Stimulated activated naive CD8-positive, alpha-beta T cell treated with anti-CD3 and anti-CD28 coated beads, Interleukin-15, amount 100 ng/mL, for 72 hours (primary cell): ENCODE data around the gene RSRC1.
"Not testable (repeated sequence)": the region's sequence is repeated elsewhere in the genome, so short reads cannot be mapped to it uniquely, and the experiment has no call there.

ENCODE experiments used
- ATAC-seq: fragments of 150-1000 bp; cut with Tn5 transposase; 2 replicates; pipeline ENCODE4 v1.10.0; 2021; ENCODE audit warnings: mild to moderate bottlenecking, moderate library complexity
- DNase-seq, 2 donors: peaks; one replicate each; pipeline ENCODE4 v3.0.0; 2021 to 2022
- H3K27ac Mint-ChIP-seq, 2 donors: one replicate each; pipeline ENCODE4 v1.8.0; 2022; ENCODE audit warnings: mild to moderate bottlenecking in 2 of 2, mixed read lengths in 2 of 2, moderate library complexity in 2 of 2
- H3K27me3 Mint-ChIP-seq: one replicate; pipeline ENCODE4 v1.8.0; 2022; ENCODE audit warnings: mixed read lengths
- H3K4me1 Mint-ChIP-seq: one replicate; pipeline ENCODE4 v1.8.0; 2022; ENCODE audit warnings: mild to moderate bottlenecking, mixed read lengths
- H3K4me3 Mint-ChIP-seq, 2 donors: one replicate each; pipeline ENCODE4 v1.8.0; 2022; ENCODE audit warnings: mild to moderate bottlenecking in 2 of 2, mixed read lengths in 2 of 2, moderate library complexity in 1 of 2
- H3K9me3 Mint-ChIP-seq, 2 donors: one replicate each; pipeline ENCODE4 v1.8.0; 2022; ENCODE audit warnings: mixed read lengths in 2 of 2

Gene RSRC1

DNA sequence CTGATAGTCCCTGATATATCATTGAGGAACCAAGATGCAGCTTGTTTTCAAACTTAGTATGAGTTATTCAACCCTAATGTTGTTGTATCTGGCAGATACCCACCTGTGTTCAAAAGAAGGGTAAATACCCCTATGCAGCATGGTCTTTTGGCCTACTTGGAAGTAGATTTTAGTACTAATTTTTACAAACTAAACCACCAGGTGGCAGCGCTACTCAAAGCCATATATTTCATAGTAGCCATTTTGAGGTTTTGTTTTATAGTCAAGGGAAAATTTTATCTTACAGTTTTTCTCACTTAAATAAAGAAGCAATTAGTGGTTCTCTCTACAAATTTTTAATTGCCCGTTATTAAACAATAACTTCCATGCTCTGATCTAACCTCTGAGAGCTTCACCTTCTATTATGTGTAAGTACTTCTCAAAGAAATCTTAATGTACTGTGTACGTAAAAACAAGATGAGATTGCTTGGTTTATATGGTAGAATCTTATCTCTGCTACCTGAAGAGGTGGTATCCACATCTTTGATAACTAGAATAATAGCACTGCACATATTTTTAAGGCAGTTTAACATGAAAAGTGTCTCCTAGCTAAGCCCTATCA lies 429.6 kb downstream of the RSRC1 start:
- Mint-ChIP-seq H3K9me3 (no peaks in the 10 kb centered on the region), H3K27me3 (no peaks in the 10 kb centered on the region), H3K4me3 (no peak overlapping the region), H3K4me1 (no peaks in the 10 kb centered on the region), H3K27ac (no peak overlapping the region)
- DNase-seq (peak; percentile 22 to 23), ATAC-seq (peak; percentile 60)

DNA sequence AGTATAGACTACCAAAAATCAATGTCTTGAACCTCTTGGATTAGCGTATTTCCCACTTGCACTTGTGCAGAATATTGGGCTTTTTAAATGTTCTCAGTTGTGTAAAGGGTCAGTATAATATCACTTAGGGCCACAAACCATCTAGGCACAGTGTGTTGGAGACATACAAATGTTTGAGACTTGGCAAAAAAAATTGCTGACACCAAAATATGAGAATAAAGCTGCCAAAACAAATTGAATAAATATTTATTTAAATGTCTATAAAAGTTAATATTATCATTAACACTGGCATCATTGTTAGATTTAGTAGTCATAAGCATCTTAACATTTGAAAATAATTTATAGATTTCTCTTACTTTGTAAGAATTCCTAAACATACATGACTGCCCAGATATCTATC lies 430.2 kb downstream of the RSRC1 start:
- ATAC-seq, result no peak
- no peaks in the 10 kb centered on the region for H3K27me3 Mint-ChIP-seq
- H3K4me1 Mint-ChIP-seq, result no peaks in the 10 kb centered on the region
- no peak for DNase-seq
- no peak overlapping the region for H3K4me3 Mint-ChIP-seq
- no peak overlapping the region for H3K27ac Mint-ChIP-seq
- H3K9me3 Mint-ChIP-seq, result no peaks in the 10 kb centered on the region

DNA sequence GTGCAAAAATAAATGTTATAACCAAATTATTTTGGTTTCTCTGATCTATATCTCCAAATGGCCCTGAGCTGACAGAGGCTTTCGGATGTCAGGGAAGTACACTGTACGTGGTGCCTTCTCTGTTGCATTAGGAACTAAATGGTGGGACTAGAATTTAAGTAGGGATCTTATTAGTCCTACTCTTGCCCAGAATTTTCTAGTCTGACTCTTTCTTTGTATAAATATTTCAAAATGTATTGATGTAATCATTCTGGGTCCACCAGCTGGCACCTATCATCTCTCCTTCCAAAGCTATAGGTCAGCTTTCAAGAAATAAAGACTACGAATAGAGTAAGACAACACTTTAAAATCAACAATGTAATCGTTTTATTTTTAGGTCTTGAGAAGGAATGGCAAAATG lies 438.8 kb downstream of the RSRC1 start:
- DNase-seq (no peak), ATAC-seq (no peak)
- H3K9me3 Mint-ChIP-seq, result no peaks in the 10 kb centered on the region
- H3K27me3 Mint-ChIP-seq, result no peaks in the 10 kb centered on the region
- no peak overlapping the region for H3K4me3 Mint-ChIP-seq
- H3K4me1 Mint-ChIP-seq, result no peaks in the 10 kb centered on the region
- no peak overlapping the region for H3K27ac Mint-ChIP-seq

DNA sequence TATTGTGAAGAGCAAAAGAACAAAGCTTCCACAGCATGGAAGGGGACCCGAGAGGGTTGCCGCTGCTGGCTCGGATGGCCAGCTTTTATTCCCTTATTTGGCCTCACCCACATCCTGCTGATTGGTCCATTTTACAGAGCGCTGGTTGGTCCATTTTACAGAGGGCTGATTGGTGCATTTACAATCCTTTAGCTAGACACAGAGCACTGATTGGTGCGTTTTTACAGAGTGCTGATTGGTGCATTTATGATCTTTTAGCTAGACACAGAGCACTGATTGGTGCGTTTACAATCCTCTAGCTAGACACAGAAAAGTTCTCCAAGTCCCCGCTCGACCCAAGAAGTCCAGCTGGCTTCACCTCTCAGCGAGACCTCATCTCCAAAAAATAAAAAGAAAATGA lies 440.0 kb downstream of the RSRC1 start:
- H3K27me3 Mint-ChIP-seq, H3K4me1 Mint-ChIP-seq, H3K9me3 Mint-ChIP-seq, H3K4me3 Mint-ChIP-seq, ATAC-seq, DNase-seq, H3K27ac Mint-ChIP-seq: not testable (repeated sequence)

DNA sequence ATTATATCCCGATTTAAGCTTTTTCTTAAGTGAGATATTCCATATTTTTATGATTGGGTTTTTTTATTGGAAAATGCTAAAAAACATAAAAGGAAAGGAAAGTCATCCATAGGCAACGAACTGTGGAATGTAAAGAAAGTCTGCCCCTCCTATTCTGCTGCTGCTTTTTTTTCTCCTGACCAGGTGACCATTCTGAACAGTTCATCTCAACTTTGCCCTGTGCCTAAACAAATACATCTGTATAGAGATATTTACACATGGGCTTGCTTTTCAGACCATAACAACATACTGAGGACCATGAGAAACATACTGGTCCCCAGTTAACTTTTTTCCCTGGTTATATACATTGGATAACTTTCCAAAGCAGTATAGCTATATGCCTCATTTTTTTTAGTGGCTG lies 442.2 kb downstream of the RSRC1 start:
- H3K4me1 Mint-ChIP-seq, result no peaks in the 10 kb centered on the region
- DNase-seq (no peak), ATAC-seq (no peak)
- peaks cover 19% of the 10 kb centered on the region for H3K27me3 Mint-ChIP-seq
- no peak overlapping the region for H3K4me3 Mint-ChIP-seq
- no peaks in the 10 kb centered on the region for H3K9me3 Mint-ChIP-seq
- H3K27ac Mint-ChIP-seq, result no peak overlapping the region

DNA sequence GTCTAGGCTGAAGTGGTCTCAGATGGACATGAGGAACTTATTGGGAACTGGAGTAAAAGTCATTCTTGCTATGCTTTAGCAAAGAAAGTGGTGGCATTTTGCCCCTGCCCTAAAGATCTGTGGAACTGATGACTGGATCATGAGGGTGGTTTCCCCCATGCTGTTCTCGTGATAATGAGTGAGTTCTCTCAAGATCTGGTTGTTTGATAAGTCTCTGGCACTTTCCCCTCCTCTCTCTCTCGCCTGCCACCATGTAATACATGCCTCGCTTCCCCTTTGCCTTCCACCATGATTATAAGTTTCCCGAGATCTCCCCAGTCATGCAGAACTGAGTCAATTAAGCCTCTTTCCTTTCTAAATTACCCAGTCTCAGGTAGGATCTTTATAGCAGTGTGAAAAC lies 449.6 kb downstream of the RSRC1 start:
- Mint-ChIP-seq H3K4me1 (no peaks in the 10 kb centered on the region), H3K4me3 (no peak overlapping the region), H3K9me3 (no peaks in the 10 kb centered on the region), H3K27ac (no peak overlapping the region), H3K27me3 (peaks cover 29% of the 10 kb centered on the region)
- ATAC-seq, result no peak
- DNase-seq, result no peak

DNA sequence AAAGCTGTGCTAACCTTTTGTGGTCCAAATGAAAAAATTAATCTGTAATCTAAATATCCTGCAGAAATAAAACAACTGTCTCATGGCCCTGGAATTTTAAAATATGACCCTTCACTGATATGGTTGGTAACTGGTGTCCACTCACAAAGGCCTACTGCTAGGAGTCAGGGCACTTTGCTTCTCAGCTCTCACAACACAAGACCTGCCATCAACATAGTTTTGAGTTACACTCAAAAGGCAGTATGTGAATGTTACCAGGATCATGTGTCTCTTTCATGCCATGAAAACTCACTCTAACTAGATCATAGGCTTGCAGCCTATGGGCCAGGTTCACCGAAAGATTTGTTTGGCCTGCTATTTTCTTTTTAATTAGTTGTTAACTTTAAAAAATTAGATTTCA lies 451.1 kb downstream of the RSRC1 start:
- H3K9me3 Mint-ChIP-seq, result peaks cover 0 to 4% of the 10 kb centered on the region in 2 donors
- ATAC-seq (no peak), DNase-seq (no peak)
- H3K27me3 Mint-ChIP-seq, result peaks cover 23% of the 10 kb centered on the region
- H3K27ac Mint-ChIP-seq, result no peak overlapping the region
- H3K4me1 Mint-ChIP-seq, result no peaks in the 10 kb centered on the region
- H3K4me3 Mint-ChIP-seq, result no peak overlapping the region

DNA sequence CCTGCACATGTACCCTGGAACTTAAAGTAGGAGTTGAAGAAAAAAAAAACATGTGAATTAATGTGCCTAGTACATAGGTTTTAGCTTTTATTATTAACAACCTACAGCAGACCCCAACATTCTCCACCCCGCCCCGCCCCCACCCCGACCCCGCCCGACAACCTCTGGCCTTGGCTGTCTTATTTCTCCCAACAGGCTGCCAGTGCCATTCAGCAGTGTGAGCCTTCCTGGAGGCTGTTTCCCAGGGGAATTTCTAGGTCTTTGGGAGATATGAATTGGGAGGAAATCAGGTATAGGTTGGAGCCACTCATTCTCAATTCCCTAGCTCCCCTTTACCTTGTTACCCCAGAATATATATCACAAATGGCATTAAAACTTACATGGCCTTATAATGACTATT lies 452.8 kb downstream of the RSRC1 start:
- Mint-ChIP-seq H3K4me1 (no peaks in the 10 kb centered on the region), H3K9me3 (peaks cover 0 to 6% of the 10 kb centered on the region in 2 donors), H3K27ac (no peak overlapping the region), H3K4me3 (no peak overlapping the region), H3K27me3 (peaks cover 19% of the 10 kb centered on the region)
- ATAC-seq, result no peak
- no peak for DNase-seq

DNA sequence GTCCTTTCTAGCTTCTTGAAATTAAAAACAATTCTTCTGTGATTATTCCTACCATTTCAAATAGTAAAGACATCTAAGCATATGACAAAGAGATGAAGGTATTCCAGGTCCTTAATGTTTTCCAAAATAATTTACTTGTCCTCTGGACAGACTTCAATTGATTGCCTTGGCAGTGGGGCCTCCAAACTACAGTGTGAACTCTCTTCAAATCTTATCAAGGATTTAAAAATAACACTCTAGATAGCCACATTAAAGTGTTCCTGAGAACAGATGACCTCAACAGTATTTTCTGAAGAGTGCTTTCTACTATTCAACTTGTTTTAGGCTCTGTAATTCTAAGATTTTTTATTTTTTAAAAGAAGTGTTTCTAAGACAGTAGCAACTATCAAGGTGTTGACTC lies 453.2 kb downstream of the RSRC1 start:
- peaks cover 21% of the 10 kb centered on the region for H3K27me3 Mint-ChIP-seq

DNA sequence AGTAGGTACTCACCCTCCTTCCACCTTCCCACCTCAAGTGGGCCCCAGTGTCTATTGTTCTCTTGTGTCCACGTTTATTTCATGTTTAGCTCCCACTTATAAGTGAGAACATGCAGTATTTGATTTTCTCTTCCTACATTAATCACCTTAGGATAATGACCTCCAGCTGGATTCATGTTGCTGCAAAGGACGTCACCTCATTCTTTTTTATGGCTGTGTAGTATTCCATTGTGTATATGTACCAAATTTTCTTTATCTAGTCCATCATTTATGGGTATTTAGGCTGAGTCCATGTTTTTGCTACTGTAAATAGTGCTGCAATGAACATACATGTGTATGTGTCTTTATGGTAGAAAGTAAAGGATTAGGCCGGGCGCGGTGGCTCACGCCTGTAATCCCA lies 455.2 kb downstream of the RSRC1 start:
- H3K27ac Mint-ChIP-seq, result no peak overlapping the region
- H3K4me3 Mint-ChIP-seq, result no peak overlapping the region
- no peak for ATAC-seq
- peaks cover 32% of the 10 kb centered on the region for H3K27me3 Mint-ChIP-seq
- H3K4me1 Mint-ChIP-seq, result no peaks in the 10 kb centered on the region
- DNase-seq, result no peak
- peaks cover 0 to 6% of the 10 kb centered on the region in 2 donors for H3K9me3 Mint-ChIP-seq

More for the DNA sequence above, 453.2 kb downstream of the RSRC1 start:
- no peak overlapping the region for H3K27ac Mint-ChIP-seq
- DNase-seq (no peak), ATAC-seq (no peak)
- H3K4me1 Mint-ChIP-seq, result no peaks in the 10 kb centered on the region
- H3K4me3 Mint-ChIP-seq, result no peak overlapping the region
- H3K9me3 Mint-ChIP-seq, result peaks cover 0 to 6% of the 10 kb centered on the region in 2 donors

DNA sequence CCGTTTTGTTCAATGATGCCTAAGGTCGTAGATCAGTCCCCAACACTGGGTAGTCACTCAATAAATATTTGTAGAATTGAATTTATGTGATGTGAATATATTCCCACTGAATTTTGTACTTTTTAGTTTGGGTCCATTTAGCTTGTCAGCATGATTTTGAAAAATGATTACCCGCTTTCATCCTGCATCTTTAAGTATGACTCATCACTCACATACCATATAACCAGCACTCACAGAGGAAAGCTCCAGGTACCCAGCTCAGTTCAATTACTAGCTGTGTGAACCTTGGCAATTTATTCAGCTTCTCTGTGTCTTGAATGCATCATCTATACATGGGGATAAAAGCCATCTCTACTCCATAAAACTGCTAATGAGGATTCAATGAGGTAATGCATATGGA lies 458.9 kb downstream of the RSRC1 start:
- ATAC-seq (no peak), DNase-seq (no peak)
- peaks cover 0 to 14% of the 10 kb centered on the region in 2 donors for H3K9me3 Mint-ChIP-seq
- H3K27ac Mint-ChIP-seq, result no peak overlapping the region
- H3K4me1 Mint-ChIP-seq, result peaks cover 10% of the 10 kb centered on the region
- H3K4me3 Mint-ChIP-seq, result no peak overlapping the region
- H3K27me3 Mint-ChIP-seq, result peaks cover 54% of the 10 kb centered on the region

DNA sequence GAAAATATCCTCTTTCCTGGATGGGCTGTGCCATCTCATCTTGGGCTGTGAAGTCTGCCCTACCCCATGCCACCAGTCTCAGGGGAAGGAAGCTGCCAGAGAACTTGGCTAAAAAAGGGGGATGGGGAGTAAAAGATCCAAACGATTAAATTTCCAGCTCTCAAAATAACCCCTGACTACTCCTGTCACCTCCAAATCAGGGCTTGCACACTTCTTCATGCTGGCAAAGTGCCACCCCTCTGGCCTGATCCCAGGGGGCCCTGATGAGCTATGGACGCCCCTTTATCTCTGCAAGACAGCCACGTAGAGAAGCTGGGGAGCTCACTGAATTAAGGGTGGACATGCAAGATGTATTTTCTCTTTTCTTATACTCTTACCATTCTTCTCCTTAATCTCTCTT lies 459.9 kb downstream of the RSRC1 start:
- Mint-ChIP-seq H3K27me3 (peaks cover 55% of the 10 kb centered on the region), H3K9me3 (peaks cover 0 to 14% of the 10 kb centered on the region in 2 donors), H3K4me1 (peaks cover 10% of the 10 kb centered on the region), H3K27ac (no peak overlapping the region), H3K4me3 (no peak overlapping the region)
- DNase-seq (no peak), ATAC-seq (no peak)

DNA sequence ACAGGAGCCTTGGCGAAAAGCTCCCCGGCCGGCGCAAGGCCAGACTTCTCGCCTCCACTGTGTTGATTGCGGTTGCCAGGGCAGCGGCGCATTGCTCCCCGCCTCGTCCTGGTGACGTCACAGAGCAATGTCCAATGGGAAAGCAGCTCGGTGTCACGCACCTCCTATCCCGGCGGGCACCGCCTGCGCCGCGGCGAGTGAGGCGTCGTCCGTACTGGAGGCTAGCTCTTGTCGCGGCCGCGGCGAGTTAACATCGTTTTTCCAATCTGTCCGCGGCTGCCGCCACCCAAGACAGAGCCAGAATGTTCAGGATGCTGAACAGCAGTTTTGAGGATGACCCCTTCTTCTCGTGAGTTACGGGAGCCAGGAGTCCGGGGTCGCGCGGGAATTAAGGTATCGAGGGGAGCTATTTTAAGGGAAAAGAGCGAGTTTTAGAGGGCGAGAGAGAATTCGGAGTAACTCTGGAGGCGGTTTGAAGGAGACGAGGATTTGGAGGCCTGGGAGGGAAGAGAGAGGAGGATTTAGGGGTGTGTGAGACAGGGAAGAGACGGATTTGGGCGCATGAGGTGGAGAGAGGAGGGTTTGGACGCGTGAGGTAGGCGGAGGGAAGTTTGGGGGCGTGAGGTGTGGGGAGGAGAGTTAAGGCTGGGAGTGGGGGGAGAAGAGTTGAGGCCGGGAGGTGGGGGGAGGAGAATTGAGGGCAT lies 461.3 kb downstream of the RSRC1 start, which contains the start of gene MLF1:
Gene MLF1 (plus strand): TSS at position 196 of the 704 bp plus-strand sequence. CDS start 107 bp downstream, at position 303.
- DNase-seq (peak; percentile 77 to 89), ATAC-seq (peak; percentile 97)
- Mint-ChIP-seq H3K4me1 (peaks cover 10% of the 10 kb centered on the region), H3K27ac (peak within 1 kb of the TSS; percentile 87 to 93), H3K9me3 (peaks cover 0 to 8% of the 10 kb centered on the region in 2 donors), H3K27me3 (peaks cover 48% of the 10 kb centered on the region), H3K4me3 (peak within 1 kb of the TSS; percentile 88 to 98)

DNA sequence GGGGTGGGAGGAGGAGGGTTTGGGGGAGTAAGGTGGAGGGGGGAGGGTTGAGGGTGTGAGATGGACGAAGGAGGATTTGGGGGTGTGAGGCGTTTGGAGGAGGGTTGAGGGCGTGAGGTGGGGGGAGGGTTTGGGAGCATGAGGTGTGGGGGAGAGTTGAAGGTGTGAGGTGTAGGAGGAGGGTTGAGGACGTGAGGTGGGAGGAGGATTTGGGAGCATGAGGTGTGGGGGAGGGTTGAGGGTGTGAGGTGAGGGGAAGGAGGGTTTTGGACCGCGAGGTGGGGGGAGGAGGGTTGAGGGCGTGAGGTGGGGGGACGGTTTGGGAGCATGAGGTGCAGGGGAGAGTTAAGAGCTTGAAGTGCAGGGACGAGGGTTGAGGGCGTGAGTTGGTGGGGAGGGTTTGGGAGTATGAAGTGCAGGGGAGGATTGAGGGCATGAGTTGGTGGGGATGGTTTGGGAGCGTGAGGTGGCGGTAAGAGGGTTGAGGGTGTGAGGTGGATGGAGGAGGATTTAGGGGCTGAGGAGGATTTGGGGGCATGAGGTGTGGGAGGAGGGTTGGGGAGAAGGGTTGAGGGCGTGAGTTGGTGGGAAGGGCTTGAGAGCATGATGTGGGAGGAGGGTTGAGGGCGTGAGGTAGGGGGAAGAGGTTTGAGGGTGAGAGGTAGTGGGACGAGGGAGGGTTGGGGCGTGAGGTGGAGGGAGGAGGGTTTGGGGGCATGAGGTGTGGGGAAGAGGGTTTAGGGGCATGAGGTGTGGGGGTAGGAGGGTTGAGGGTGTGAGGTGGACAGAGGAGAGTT lies 462.3 kb downstream of the RSRC1 start:
- Mint-ChIP-seq H3K9me3 (peaks cover 0 to 8% of the 10 kb centered on the region in 2 donors), H3K4me3 (peak overlapping the region; percentile 21 to 39), H3K27ac (no peak overlapping the region), H3K4me1 (peaks cover 10% of the 10 kb centered on the region), H3K27me3 (peaks cover 45% of the 10 kb centered on the region)
- peak; percentile 37 for ATAC-seq
- DNase-seq, result no peak

DNA sequence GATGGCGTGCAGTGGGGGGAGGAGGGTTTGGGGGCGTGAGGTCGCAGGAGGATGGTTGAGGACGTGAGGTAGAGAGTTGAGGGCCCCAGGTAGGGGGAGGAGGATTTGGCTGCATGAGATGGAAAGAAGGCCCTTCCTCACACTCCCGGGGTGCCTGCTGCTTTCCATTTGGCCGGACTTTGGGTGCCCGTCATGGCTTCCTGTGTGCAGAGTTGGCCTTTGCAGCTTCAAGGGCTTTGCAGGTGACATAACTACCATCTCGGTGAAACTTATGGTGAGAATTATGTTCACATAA lies 462.8 kb downstream of the RSRC1 start:
- peaks cover 10% of the 10 kb centered on the region for H3K4me1 Mint-ChIP-seq
- H3K27me3 Mint-ChIP-seq, result peaks cover 45% of the 10 kb centered on the region
- H3K27ac Mint-ChIP-seq, result no peak overlapping the region
- DNase-seq (no peak), ATAC-seq (no peak)
- H3K9me3 Mint-ChIP-seq, result peaks cover 0 to 8% of the 10 kb centered on the region in 2 donors
- H3K4me3 Mint-ChIP-seq, result no peak overlapping the region

DNA sequence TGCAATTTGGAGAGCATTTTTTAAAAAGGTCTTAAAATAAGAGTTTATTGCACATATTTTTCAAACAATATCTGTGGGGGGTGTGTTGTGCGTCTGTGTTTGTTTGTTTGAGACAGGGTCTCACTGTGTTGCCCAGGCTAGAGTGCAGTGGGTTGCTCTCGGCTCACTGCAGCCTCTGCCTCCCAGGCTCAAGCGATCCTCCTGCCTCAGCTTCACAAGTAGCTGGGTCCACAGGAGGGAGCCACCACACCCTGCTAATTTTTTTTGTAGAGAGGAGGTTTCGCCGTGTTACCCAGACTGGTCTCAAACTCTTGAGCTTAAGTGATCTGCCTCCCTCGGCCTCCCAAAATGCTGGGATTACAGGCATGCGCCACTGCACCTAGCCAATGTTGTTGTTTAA lies 463.8 kb downstream of the RSRC1 start:
- H3K27me3 Mint-ChIP-seq, result peaks cover 37% of the 10 kb centered on the region
- H3K4me3 Mint-ChIP-seq, result no peak overlapping the region
- no peak overlapping the region for H3K27ac Mint-ChIP-seq
- H3K9me3 Mint-ChIP-seq, result peaks cover 0 to 8% of the 10 kb centered on the region in 2 donors
- DNase-seq (no peak), ATAC-seq (no peak)
- peaks cover 10% of the 10 kb centered on the region for H3K4me1 Mint-ChIP-seq
